Measurements from ENCODE around the gene CLHC1. TPM values are rescaled to one million over a fixed set of nuclear protein-coding genes. Genes with fewer than 3 reads are reported as not detected.

Gene CLHC1
- total and polyA plus RNA-seq, 2 experiments from 2014 or later = 10.6 to 21.1 TPM

DNA sequence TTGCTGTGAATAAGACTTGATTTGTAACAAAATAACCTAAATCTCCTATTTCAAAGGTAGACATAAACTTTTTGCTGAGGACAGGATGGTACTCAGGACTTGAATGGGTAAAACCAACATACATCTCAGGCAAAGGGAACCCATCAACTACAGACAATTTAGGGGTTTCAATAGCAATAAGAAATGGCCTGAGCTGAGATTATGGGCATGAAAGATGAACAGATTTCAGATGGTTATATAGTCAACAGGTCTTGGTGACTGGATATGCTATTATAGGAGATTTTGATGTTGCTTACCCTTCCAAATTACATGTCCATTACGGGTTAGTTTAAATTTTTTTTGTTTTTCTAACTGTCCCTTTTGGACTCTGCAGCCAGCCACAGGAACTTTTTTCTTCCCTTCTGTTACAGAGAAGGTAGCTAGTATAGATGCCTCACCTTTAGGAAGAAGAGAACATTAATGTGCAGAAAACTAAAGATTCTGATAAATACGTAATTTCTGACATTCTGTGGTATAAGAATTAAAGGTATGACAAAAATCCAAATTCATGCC, 5.0 kb upstream of the CLHC1 start:
- Histone ChIP-seq H3K9me3 (ENCODE audit: low read depth) (no peaks in the 10 kb centered on the region), H2AFZ (no peak overlapping the region), H3K36me3 (replicated peaks; ENCODE audit: insufficient read depth, low read depth) (no peaks in the 10 kb centered on the region), H4K20me1 (ENCODE audit: insufficient read depth, poor library complexity, severe bottlenecking) (peaks cover 13% of the 10 kb centered on the region), H3K4me2 (no peak overlapping the region), H3K4me1 (ENCODE audit: insufficient read depth) (peaks cover 14% of the 10 kb centered on the region), H3K79me2 (peaks cover 26% of the 10 kb centered on the region), H3K27me3 (no peaks in the 10 kb centered on the region), H3K27ac (no peak overlapping the region), H3K9me2 (replicated peaks; ENCODE audit: insufficient read depth) (no peaks in the 10 kb centered on the region), H3K4me3 (no peak overlapping the region)
- DNase-seq (ENCODE audit: low spot score) = no peak
- 93% methylated on average over 2 of the region's 2 CpGs for WGBS (ENCODE audit: low lambda C conversion rate, missing lambda C conversion rate)
- no peak for TF ChIP-seq EZH2phosphoT487 (IDR thresholded peaks at IDR 0.05; ENCODE audit: low read depth, severe bottlenecking, unreplicated experiment)
- no peak for TF ChIP-seq EZH2 (IDR thresholded peaks at IDR 0.05; ENCODE audit: borderline replicate concordance)
- TF ChIP-seq, protein P1, sequence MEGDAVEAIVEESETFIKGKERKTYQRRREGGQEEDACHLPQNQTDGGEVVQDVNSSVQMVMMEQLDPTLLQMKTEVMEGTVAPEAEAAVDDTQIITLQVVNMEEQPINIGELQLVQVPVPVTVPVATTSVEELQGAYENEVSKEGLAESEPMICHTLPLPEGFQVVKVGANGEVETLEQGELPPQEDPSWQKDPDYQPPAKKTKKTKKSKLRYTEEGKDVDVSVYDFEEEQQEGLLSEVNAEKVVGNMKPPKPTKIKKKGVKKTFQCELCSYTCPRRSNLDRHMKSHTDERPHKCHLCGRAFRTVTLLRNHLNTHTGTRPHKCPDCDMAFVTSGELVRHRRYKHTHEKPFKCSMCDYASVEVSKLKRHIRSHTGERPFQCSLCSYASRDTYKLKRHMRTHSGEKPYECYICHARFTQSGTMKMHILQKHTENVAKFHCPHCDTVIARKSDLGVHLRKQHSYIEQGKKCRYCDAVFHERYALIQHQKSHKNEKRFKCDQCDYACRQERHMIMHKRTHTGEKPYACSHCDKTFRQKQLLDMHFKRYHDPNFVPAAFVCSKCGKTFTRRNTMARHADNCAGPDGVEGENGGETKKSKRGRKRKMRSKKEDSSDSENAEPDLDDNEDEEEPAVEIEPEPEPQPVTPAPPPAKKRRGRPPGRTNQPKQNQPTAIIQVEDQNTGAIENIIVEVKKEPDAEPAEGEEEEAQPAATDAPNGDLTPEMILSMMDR (IDR thresholded peaks at IDR 0.05; ENCODE audit: poor library complexity) = no peak

DNA sequence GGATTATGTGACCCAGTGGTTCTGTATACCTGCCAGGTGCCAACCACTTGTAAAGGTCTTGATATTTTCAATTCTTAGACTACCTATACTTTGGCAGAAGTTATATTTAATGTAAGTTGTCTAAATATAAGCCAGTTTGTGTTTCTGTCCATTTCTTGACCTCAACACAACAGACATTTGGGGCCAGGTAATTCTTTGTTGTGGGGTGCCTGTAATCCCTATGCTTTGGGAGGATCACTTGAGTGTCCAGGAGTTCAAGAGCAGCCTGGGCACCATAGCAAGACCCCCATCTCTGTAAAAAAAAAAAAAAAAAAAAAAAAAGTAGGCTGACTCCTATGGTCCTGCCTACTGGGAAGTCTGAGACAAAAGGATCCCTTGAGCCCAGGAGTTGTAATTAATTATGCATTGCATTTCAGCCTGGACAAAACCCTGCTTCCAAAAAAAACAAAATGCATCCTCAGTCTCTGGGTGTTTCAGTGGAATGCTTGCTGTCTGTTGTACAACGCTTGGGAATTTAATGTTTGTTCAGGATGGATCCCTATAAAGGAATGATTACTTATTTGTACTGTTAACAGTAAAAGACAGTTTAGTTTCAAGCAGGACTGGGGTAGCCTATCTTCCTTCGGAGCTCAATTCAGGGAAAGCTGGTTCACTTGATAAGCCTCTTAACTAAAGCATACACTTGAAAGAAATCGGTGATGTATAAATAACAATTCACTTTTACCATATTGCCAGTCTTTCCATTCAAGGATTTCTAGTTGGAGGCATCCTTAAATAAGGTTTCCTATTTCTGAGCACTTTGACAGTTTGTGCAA, 3.8 kb upstream of the CLHC1 start:
- no peak for DNase-seq (ENCODE audit: low spot score)
- Histone ChIP-seq H4K20me1 (ENCODE audit: insufficient read depth, poor library complexity, severe bottlenecking) (peaks cover 13% of the 10 kb centered on the region), H3K4me1 (ENCODE audit: insufficient read depth) (peaks cover 14% of the 10 kb centered on the region), H3K27me3 (no peaks in the 10 kb centered on the region), H3K79me2 (peaks cover 32% of the 10 kb centered on the region), H3K9me2 (replicated peaks; ENCODE audit: insufficient read depth) (no peaks in the 10 kb centered on the region), H3K36me3 (replicated peaks; ENCODE audit: insufficient read depth, low read depth) (no peaks in the 10 kb centered on the region), H3K9me3 (ENCODE audit: low read depth) (no peaks in the 10 kb centered on the region), H2AFZ (no peak overlapping the region), H3K4me2 (peak overlapping the region; percentile 91), H3K27ac (no peak overlapping the region), H3K4me3 (no peak overlapping the region)
- 88% methylated on average over 3 of the region's 3 CpGs for WGBS (ENCODE audit: low lambda C conversion rate, missing lambda C conversion rate)
- TF ChIP-seq, protein P1 (IDR thresholded peaks at IDR 0.05; ENCODE audit: poor library complexity) = no peak
- TF ChIP-seq EZH2 (IDR thresholded peaks at IDR 0.05; ENCODE audit: borderline replicate concordance) = no peak
- TF ChIP-seq EZH2phosphoT487 (IDR thresholded peaks at IDR 0.05; ENCODE audit: low read depth, severe bottlenecking, unreplicated experiment) = no peak

DNA sequence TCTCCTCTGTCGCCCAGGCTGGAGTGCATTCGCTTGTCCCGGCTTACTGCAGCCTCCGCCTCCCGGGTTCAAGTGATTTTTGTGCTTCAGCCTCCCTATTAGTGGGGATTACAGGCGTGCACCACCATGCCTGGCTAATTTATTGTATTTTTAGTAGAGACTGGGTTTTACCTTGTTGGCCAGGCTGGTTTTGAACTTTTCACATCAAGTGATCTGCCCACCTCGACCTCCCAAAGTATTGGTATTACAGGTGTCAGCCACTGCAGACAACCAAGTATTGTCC, 1.5 kb upstream of the CLHC1 start:
- DNase-seq (ENCODE audit: low spot score) = no peak
- Histone ChIP-seq H4K20me1 (ENCODE audit: insufficient read depth, poor library complexity, severe bottlenecking) (peaks cover 13% of the 10 kb centered on the region), H3K9me3 (ENCODE audit: low read depth) (no peaks in the 10 kb centered on the region), H3K27ac (peak overlapping the region; percentile 97), H3K4me1 (ENCODE audit: insufficient read depth) (peaks cover 14% of the 10 kb centered on the region), H3K79me2 (peaks cover 52% of the 10 kb centered on the region), H3K4me3 (peak overlapping the region; percentile 78), H3K4me2 (peak overlapping the region; percentile 91), H3K27me3 (no peaks in the 10 kb centered on the region), H2AFZ (no peak overlapping the region), H3K9me2 (replicated peaks; ENCODE audit: insufficient read depth) (no peaks in the 10 kb centered on the region), H3K36me3 (replicated peaks; ENCODE audit: insufficient read depth, low read depth) (no peaks in the 10 kb centered on the region)
- 65% methylated on average over 7 of the region's 7 CpGs for WGBS (ENCODE audit: low lambda C conversion rate, missing lambda C conversion rate)
- TF ChIP-seq EZH2 (IDR thresholded peaks at IDR 0.05; ENCODE audit: borderline replicate concordance) (no peak), EZH2phosphoT487 (IDR thresholded peaks at IDR 0.05; ENCODE audit: low read depth, severe bottlenecking, unreplicated experiment) (no peak)
- TF ChIP-seq, protein P1 (IDR thresholded peaks at IDR 0.05; ENCODE audit: poor library complexity) = no peak
